ENCODE data around the gene NUDT1. TPM values are rescaled to one million over a fixed set of nuclear protein-coding genes. Genes with fewer than 3 reads are reported as not detected.

Gene NUDT1
- total RNA-seq, 1 experiment from 2014 or later, result 117 TPM

DNA sequence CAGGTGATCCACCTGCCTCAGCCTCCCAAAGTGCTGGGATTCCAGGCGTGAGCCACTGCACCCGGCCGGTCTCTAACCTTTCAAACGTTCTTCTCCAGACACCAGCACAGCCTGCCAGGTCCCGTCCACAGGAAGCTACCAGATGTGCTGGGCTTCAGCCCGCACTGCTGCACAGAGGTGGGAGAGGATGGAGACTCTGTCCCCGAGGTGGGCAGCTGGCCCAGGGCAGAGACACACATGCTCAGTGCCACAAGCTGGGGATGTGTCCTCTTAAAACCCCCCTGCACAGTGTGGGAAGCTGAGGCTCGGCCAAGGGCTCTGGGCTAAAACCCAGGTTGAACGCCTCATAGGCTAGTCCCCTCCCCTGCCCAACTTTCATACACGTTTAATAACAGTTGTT, 9.4 kb downstream of the NUDT1 start:
- Histone ChIP-seq H3K9me3 (ENCODE audit: low read depth, low read length, poor library complexity, severe bottlenecking) (no peaks in the 10 kb centered on the region), H3K27me3 (replicated peaks; ENCODE audit: insufficient read depth, low read depth, low read length, poor library complexity) (no peaks in the 10 kb centered on the region), H3K4me3 (ENCODE audit: low read depth, low read length, poor library complexity, severe bottlenecking) (no peak overlapping the region), H3K27ac (ENCODE audit: low read depth, low read length, poor library complexity, severe bottlenecking) (no peak overlapping the region), H3K4me1 (ENCODE audit: insufficient read depth, low read length, poor library complexity, severe bottlenecking) (no peaks in the 10 kb centered on the region), H3K36me3 (ENCODE audit: insufficient read depth, low read length, poor library complexity, severe bottlenecking) (peaks cover 2% of the 10 kb centered on the region)
- POLR2A ChIA-PET (ENCODE audit: low non-redundant PET), result interaction anchor here (0.6 kb wide), 1 partner anchor 31 kb away, joined by 4 read pairs; no protein-coding TSS in a partner anchor
- intact Hi-C loops (cut with micrococcal nuclease; ENCODE audit: unreplicated experiment), result no loop called here
- DNase-seq (ENCODE audit: low spot score), result no peak
- no TSS peak for BruUV-seq (replicated peaks)
- CTCF ChIA-PET, result no interaction called here
- no peak for TF ChIP-seq EZH2 (IDR thresholded peaks at IDR 0.05; ENCODE audit: borderline replicate concordance, low read depth, low read length, poor library complexity, severe bottlenecking)
- TF ChIP-seq, protein P1, sequence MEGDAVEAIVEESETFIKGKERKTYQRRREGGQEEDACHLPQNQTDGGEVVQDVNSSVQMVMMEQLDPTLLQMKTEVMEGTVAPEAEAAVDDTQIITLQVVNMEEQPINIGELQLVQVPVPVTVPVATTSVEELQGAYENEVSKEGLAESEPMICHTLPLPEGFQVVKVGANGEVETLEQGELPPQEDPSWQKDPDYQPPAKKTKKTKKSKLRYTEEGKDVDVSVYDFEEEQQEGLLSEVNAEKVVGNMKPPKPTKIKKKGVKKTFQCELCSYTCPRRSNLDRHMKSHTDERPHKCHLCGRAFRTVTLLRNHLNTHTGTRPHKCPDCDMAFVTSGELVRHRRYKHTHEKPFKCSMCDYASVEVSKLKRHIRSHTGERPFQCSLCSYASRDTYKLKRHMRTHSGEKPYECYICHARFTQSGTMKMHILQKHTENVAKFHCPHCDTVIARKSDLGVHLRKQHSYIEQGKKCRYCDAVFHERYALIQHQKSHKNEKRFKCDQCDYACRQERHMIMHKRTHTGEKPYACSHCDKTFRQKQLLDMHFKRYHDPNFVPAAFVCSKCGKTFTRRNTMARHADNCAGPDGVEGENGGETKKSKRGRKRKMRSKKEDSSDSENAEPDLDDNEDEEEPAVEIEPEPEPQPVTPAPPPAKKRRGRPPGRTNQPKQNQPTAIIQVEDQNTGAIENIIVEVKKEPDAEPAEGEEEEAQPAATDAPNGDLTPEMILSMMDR (conservative IDR thresholded peaks at IDR 0.05; ENCODE audit: low read depth, low read length), result no peak

DNA sequence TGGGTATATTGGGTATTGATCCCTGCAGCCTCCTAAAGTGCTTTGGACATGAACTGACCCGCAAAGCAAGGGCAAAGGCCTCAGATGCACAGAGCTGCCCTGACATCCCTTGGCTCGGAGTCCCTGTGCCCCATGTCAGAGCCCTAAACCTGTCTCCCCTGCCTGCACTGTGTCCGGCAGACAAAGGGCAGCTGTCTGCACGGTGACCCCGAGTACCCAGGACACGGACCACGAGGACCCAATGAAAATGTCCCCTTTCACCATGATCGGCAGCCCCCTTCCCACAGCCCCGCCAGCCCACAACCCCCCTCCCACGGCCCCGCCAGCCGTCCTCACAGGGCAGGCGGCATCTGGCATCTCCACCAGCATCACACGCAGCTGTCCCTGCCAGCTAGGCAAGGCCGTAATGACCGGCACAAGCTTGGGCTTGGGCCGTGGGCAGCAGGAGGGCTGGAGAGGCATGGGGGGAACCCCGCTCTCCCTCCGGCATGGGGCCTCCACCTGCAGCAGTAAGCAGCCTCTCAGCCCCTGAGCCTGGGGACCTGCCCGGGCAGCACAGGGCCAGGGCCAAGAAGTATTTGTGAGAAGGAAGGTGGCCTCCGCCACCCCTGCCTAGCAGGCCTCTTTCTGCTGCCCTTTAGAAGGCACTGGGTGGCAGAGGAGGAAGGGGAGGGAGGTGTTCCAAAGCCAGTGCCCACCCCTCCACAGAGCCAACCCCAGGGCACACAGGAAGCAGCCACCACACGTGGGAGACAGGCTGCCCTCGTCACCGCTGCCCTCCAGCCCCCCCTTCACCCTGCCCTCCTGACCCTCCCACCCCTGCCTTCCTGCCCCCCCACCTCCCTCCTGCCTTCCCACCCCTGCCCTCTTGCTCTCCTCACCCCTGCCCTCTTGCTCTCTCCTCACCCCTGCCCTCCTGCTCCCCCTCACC, 10.1 kb downstream of the NUDT1 start:
- Histone ChIP-seq H3K36me3 (ENCODE audit: insufficient read depth, low read length, poor library complexity, severe bottlenecking) (peaks cover 2% of the 10 kb centered on the region), H3K4me3 (ENCODE audit: low read depth, low read length, poor library complexity, severe bottlenecking) (no peak overlapping the region), H3K27me3 (replicated peaks; ENCODE audit: insufficient read depth, low read depth, low read length, poor library complexity) (no peaks in the 10 kb centered on the region), H3K4me1 (ENCODE audit: insufficient read depth, low read length, poor library complexity, severe bottlenecking) (no peaks in the 10 kb centered on the region), H3K27ac (ENCODE audit: low read depth, low read length, poor library complexity, severe bottlenecking) (no peak overlapping the region), H3K9me3 (ENCODE audit: low read depth, low read length, poor library complexity, severe bottlenecking) (no peaks in the 10 kb centered on the region)
- TF ChIP-seq, protein P1 (conservative IDR thresholded peaks at IDR 0.05; ENCODE audit: low read depth, low read length), result no peak
- TF ChIP-seq EZH2 (IDR thresholded peaks at IDR 0.05; ENCODE audit: borderline replicate concordance, low read depth, low read length, poor library complexity, severe bottlenecking), result no peak
- POLR2A ChIA-PET (ENCODE audit: low non-redundant PET), result interaction anchor here (0.6 kb wide), 1 partner anchor 31 kb away, joined by 4 read pairs; no protein-coding TSS in a partner anchor
- no peak for DNase-seq (ENCODE audit: low spot score)
- BruUV-seq (replicated peaks), result no TSS peak
- intact Hi-C loops (cut with micrococcal nuclease; ENCODE audit: unreplicated experiment), result no loop called here
- CTCF ChIA-PET, result no interaction called here

DNA sequence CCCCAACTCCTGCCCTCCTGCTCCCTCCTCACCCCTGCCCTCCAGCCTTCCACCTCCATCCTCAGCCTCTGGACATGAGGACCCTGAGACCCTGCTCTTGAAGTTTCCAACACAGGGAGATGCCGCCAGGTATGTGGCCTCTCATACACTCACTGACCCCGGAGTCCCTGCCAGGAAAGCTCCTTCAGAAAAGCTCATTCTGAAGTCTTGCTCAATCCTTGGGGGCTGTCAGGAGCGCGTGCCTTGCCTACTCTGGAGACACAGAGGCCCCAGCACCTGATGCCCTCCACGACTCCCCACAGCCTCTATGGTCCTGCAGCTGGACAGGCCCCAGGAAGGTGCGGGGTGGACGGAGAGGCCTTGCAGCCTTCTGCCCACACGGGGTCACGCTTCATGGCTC, 11.0 kb downstream of the NUDT1 start:
- H3K9me3 ChIP-seq (ENCODE audit: low read depth, low read length, poor library complexity, severe bottlenecking), result no peaks in the 10 kb centered on the region
- TF ChIP-seq EZH2 (IDR thresholded peaks at IDR 0.05; ENCODE audit: borderline replicate concordance, low read depth, low read length, poor library complexity, severe bottlenecking), result no peak
- TF ChIP-seq, protein P1 (conservative IDR thresholded peaks at IDR 0.05; ENCODE audit: low read depth, low read length), result no peak
- intact Hi-C loops (cut with micrococcal nuclease; ENCODE audit: unreplicated experiment), result no loop called here
- H3K4me3 ChIP-seq (ENCODE audit: low read depth, low read length, poor library complexity, severe bottlenecking), result no peak overlapping the region
- CTCF ChIA-PET, result no interaction called here
- H3K4me1 ChIP-seq (ENCODE audit: insufficient read depth, low read length, poor library complexity, severe bottlenecking), result no peaks in the 10 kb centered on the region
- no peak for DNase-seq (ENCODE audit: low spot score)
- POLR2A ChIA-PET (ENCODE audit: low non-redundant PET), result no interaction called here
- H3K27me3 ChIP-seq (replicated peaks; ENCODE audit: insufficient read depth, low read depth, low read length, poor library complexity), result no peaks in the 10 kb centered on the region
- peaks cover 2% of the 10 kb centered on the region for H3K36me3 ChIP-seq (ENCODE audit: insufficient read depth, low read length, poor library complexity, severe bottlenecking)
- no peak overlapping the region for H3K27ac ChIP-seq (ENCODE audit: low read depth, low read length, poor library complexity, severe bottlenecking)
- BruUV-seq (replicated peaks), result no TSS peak

All from A673 (cell line).